GM18519 (cell line): Measurements from ENCODE around the gene FRMD7.
A peak's percentile ranks its signal among the peaks of the same experiment; 100 is the strongest.
"Not testable (repeated sequence)": the region's sequence is repeated elsewhere in the genome, so short reads cannot be mapped to it uniquely, and the experiment has no call there.

Experiments used
- ATAC-seq: cut with Tn5 transposase; IDR thresholded peaks from one replicate; pipeline ENCODE4 v1.9.1; 2021; ENCODE audit warnings: mild to moderate bottlenecking, moderate library complexity; ENCODE audit not compliant: unreplicated experiment, low FRiP score

The FRMD7 gene

GRCh38 chrX:132098704-132099103, 29.1 kb downstream of the FRMD7 start:
- not testable (repeated sequence) for ATAC-seq

- no peak for ATAC-seq
These were observed 33.7 kb downstream of the FRMD7 start for GRCh38 chrX:132094164-132094563.

- ATAC-seq, result no peak
These were observed 34.5 kb downstream of the FRMD7 start for GRCh38 chrX:132093239-132093860.

- ATAC-seq, result peak; percentile 78
These were observed 35.3 kb downstream of the FRMD7 start for GRCh38 chrX:132092439-132093065.

GRCh38 chrX:132090403-132091159, 37.2 kb downstream of the FRMD7 start:
- ATAC-seq, result no peak

GRCh38 chrX:132088864-132089263, 39.0 kb downstream of the FRMD7 start:
- no peak for ATAC-seq

- ATAC-seq, result no peak
These were observed 41.1 kb downstream of the FRMD7 start for GRCh38 chrX:132086672-132087071.

- no peak for ATAC-seq
These were observed 42.0 kb downstream of the FRMD7 start for GRCh38 chrX:132085786-132086185.

GRCh38 chrX:132077912-132078311, 49.9 kb downstream of the FRMD7 start:
- no peak for ATAC-seq

- no peak for ATAC-seq
These were observed 50.4 kb downstream of the FRMD7 start for GRCh38 chrX:132077414-132077813.

- ATAC-seq, result no peak
These were observed 56.6 kb downstream of the FRMD7 start for GRCh38 chrX:132071254-132071653.

- ATAC-seq, result no peak
These were observed 59.4 kb downstream of the FRMD7 start for GRCh38 chrX:132068405-132068804.

GRCh38 chrX:132063862-132064261, 64.0 kb downstream of the FRMD7 start:
- ATAC-seq, result no peak

GRCh38 chrX:132063334-132063733, 64.5 kb downstream of the FRMD7 start:
- no peak for ATAC-seq

GRCh38 chrX:132059973-132060540, 67.8 kb downstream of the FRMD7 start:
- no peak for ATAC-seq

GRCh38 chrX:132058975-132059374, 68.8 kb downstream of the FRMD7 start:
- no peak for ATAC-seq

- no peak for ATAC-seq
These were observed 69.8 kb downstream of the FRMD7 start for GRCh38 chrX:132058050-132058449.

GRCh38 chrX:132051778-132052177, 76.0 kb downstream of the FRMD7 start:
- ATAC-seq, result not testable (repeated sequence)

GRCh38 chrX:132046533-132046932, 81.3 kb downstream of the FRMD7 start:
- no peak for ATAC-seq

- no peak for ATAC-seq
These were observed 82.4 kb downstream of the FRMD7 start for GRCh38 chrX:132045456-132045855.

GRCh38 chrX:132044953-132045352, 82.9 kb downstream of the FRMD7 start:
- no peak for ATAC-seq
